CD14-positive monocyte (primary cell): ENCODE results near the gene FNDC1. TPM values are rescaled to one million over a fixed set of nuclear protein-coding genes. Genes with fewer than 3 reads are reported as not detected.
"Not testable (repeated sequence)": the region's sequence is repeated elsewhere in the genome, so short reads cannot be mapped to it uniquely, and the experiment has no call there.

ENCODE experiments used
- DNase-seq, 3 donors: peaks; one replicate each; pipeline ENCODE4 v3.0.0-alpha.2; 2011 to 2022
- H2AFZ ChIP-seq: 2 replicates; pipeline ENCODE4 v1.6.0; 2012; ENCODE audit warnings: mild to moderate bottlenecking, low read depth, low read length, inconsistent platforms; ENCODE audit not compliant: insufficient read depth, poor library complexity, severe bottlenecking
- H3K27ac ChIP-seq, 2 donors: 1 replicate in 1 of 2; 2 replicates in 1 of 2; pipeline ENCODE4 v1.5.1; 2012 to 2013; ENCODE audit warnings: low read length in 2 of 2, control low read depth in 1 of 2, inconsistent platforms in 1 of 2, low read depth in 1 of 2, mild to moderate bottlenecking in 1 of 2
- H3K27me3 ChIP-seq, 2 donors: one replicate each; pipeline versions ENCODE4 v1.6.0 to v1.6.1; 2011 to 2013; ENCODE audit warnings: low read length in 2 of 2; ENCODE audit not compliant: control insufficient read depth in 2 of 2, insufficient read depth in 2 of 2
- H3K36me3 ChIP-seq, 2 donors: replicated peaks in 1 of 2; 1 replicate in 1 of 2; 2 replicates in 1 of 2; pipeline versions ENCODE4 v1.5.1 to v1.6.1; 2012 to 2013; ENCODE audit warnings: low read length in 2 of 2, control low read depth in 1 of 2, inconsistent platforms in 1 of 2, mild to moderate bottlenecking in 1 of 2; ENCODE audit not compliant: insufficient read depth in 2 of 2, control insufficient read depth in 1 of 2
- H3K4me1 ChIP-seq, 2 donors: 1 replicate in 1 of 2; 2 replicates in 1 of 2; pipeline versions ENCODE4 v1.5.1 to v1.6.1; 2012 to 2013; ENCODE audit warnings: low read length in 2 of 2, control low read depth in 1 of 2, inconsistent platforms in 1 of 2, mild to moderate bottlenecking in 1 of 2, moderate library complexity in 1 of 2; ENCODE audit not compliant: insufficient read depth in 2 of 2, control insufficient read depth in 1 of 2
- H3K4me2 ChIP-seq: replicated peaks from 2 replicates; pipeline ENCODE3; 2012; ENCODE audit warnings: low read length, moderate library complexity, mild to moderate bottlenecking; ENCODE audit not compliant: poor library complexity, severe bottlenecking; ENCODE audit errors: extremely low read depth
- H3K4me3 ChIP-seq, 3 experiments: fragments of 200-600 bp in 1 of 3; sonication (generic) in 1 of 3; replicated peaks in 1 of 3; 1 replicate in 2 of 3; 2 replicates in 1 of 3; pipeline ENCODE4 v1.5.1; 2011 to 2013; ENCODE audit warnings: low read length in 3 of 3, mild to moderate bottlenecking in 3 of 3, control low read depth in 2 of 3, low read depth in 2 of 3, inconsistent platforms in 1 of 3, moderate library complexity in 1 of 3
- H3K79me2 ChIP-seq: 2 replicates; pipeline ENCODE4 v1.6.0; 2012; ENCODE audit warnings: mild to moderate bottlenecking, control low read depth, inconsistent platforms, low read length, moderate library complexity; ENCODE audit not compliant: insufficient read depth
- H3K9ac ChIP-seq: 2 replicates; pipeline ENCODE4 v1.6.0; 2017; ENCODE audit warnings: low read length, mild to moderate bottlenecking; ENCODE audit not compliant: insufficient read depth, poor library complexity, severe bottlenecking
- H3K9me3 ChIP-seq, 2 donors: replicated peaks in 1 of 2; 1 replicate in 1 of 2; 2 replicates in 1 of 2; pipeline versions ENCODE4 v1.5.1 to v1.6.1; 2012 to 2013; ENCODE audit warnings: low read length in 2 of 2, control low read depth in 1 of 2; ENCODE audit not compliant: control insufficient read depth in 1 of 2, insufficient read depth in 1 of 2
- H4K20me1 ChIP-seq: 2 replicates; pipeline ENCODE4 v1.6.0; 2012; ENCODE audit warnings: mild to moderate bottlenecking, low read length, control low read depth, moderate library complexity; ENCODE audit not compliant: insufficient read depth
- H3K27ac Mint-ChIP-seq, 7 donors: one replicate each; pipeline ENCODE4 v1.8.0; 2020; ENCODE audit warnings: mild to moderate bottlenecking in 7 of 7, mixed read lengths in 7 of 7, moderate library complexity in 6 of 7, inconsistent platforms in 2 of 7
- H3K27me3 Mint-ChIP-seq, 3 donors: one replicate each; pipeline ENCODE4 v1.8.0; 2021 to 2022; ENCODE audit warnings: low read depth in 3 of 3, mild to moderate bottlenecking in 3 of 3, mixed read lengths in 3 of 3, moderate library complexity in 3 of 3, inconsistent platforms in 1 of 3
- H3K36me3 Mint-ChIP-seq, 2 donors: one replicate each; pipeline ENCODE4 v1.8.0; 2020; ENCODE audit warnings: mixed read lengths in 2 of 2, inconsistent platforms in 1 of 2, mild to moderate bottlenecking in 1 of 2
- H3K4me1 Mint-ChIP-seq: one replicate; pipeline ENCODE4 v1.8.0; 2020; ENCODE audit warnings: mild to moderate bottlenecking, mixed read lengths
- H3K4me3 Mint-ChIP-seq, 2 donors: one replicate each; pipeline ENCODE4 v1.8.0; 2020; ENCODE audit warnings: mild to moderate bottlenecking in 2 of 2, mixed read lengths in 2 of 2, moderate library complexity in 1 of 2
- H3K9me3 Mint-ChIP-seq, 7 donors: one replicate each; pipeline ENCODE4 v1.8.0; 2020 to 2022; ENCODE audit warnings: mixed read lengths in 7 of 7, mild to moderate bottlenecking in 6 of 7, moderate library complexity in 6 of 7, inconsistent platforms in 2 of 7
- CTCF ChIP-seq: fragments of 200-600 bp; IDR thresholded peaks from one replicate; pipeline ENCODE4 v1.8.0; 2022; ENCODE audit warnings: antibody characterized with exemption, mild to moderate bottlenecking
- WGBS: methylation state at CpG from one replicate; pipeline ENCODE4 v1.1.5; 2013; ENCODE audit warnings: missing lambda C conversion rate; ENCODE audit not compliant: insufficient coverage; 5-methylcytosine and 5-hydroxymethylcytosine counted together
- intact Hi-C, 2 donors: fragments of 100-400 bp; cut with micrococcal nuclease; formaldehyde crosslinking; loops; one replicate each; pipeline versions ENCODE4 v1.15.0 to v1.15.1; 2023
- polyA plus RNA-seq, 3 donors: library from polyadenylated mRNA; depleted of rRNA in 1 of 3; unstranded in 2 of 3; stranded (reverse) in 1 of 3; fragments of 300-500 nt in 2 of 3; fragments of >200 nt in 1 of 3; fragmentation: Illumina TruSeq in 2 of 3; gene quantifications; 1 replicate in 2 of 3; 2 replicates in 1 of 3; pipeline ENCODE4 v1.2.3, GENCODE V29; 2012 to 2021

Gene FNDC1
- polyA plus RNA-seq, 3 donors = not detected

DNA sequence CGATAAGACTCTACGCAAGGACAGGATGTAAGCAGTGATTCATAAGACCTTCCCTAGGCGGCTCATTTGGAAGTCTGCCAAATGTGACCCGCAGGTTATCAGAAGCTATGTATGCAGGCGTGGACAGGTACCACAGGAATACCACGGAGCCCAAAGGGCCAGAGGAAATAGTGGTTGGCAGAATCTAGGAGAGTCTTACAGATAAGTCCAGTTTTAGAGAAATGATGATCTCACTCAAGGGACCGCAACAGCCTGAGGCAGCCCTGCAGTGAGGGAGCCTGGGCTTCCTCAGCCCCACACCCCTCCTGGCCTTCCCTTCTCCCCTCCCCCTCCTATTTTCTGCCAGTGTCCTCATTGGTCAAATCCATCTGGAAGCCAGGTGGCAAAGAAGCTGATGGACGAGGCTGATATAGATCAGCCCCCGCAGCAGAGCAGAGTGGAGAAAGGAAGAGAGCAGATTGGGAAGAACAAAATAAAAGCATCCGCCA is 110.6 kb downstream of the FNDC1 start:
- H2AFZ ChIP-seq = no peak overlapping the region
- no peak for DNase-seq

DNA sequence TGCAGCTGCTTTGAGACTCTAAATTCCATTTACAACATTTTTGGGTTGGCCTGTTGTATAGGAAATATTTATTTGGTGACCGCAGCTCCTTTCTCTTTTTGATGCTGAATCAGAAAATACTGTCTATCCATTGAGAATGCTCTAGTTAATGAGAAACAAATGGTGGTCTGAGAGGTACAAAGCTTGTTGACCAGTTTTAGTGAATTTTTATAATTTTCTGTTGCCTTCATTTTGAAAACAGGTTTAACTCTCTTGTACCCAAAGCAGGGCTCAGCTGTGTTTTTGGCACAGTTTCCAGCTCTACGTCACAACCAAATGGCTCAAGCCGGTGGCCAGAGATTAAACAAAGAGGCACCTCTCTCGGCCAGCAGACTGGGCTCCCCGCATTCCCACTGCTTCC is 113.2 kb downstream of the FNDC1 start:
- Histone ChIP-seq H4K20me1 (no peaks in the 10 kb centered on the region), H3K79me2 (no peaks in the 10 kb centered on the region), H3K27me3 (no peaks in the 10 kb centered on the region), H3K4me1 (no peaks in the 10 kb centered on the region), H3K9ac (no peak overlapping the region), H3K36me3 (no peaks in the 10 kb centered on the region), H3K27ac (no peak overlapping the region), H3K9me3 (no peaks in the 10 kb centered on the region), H2AFZ (no peak overlapping the region), H3K4me3 (no peak overlapping the region), H3K4me2 (no peak overlapping the region)
- Mint-ChIP-seq H3K4me3 (no peak overlapping the region), H3K36me3 (no peaks in the 10 kb centered on the region), H3K27ac (no peak overlapping the region), H3K4me1 (no peaks in the 10 kb centered on the region), H3K9me3 (peaks cover 0 to 4% (median 1%) of the 10 kb centered on the region in 7 donors), H3K27me3 (peaks cover 3 to 11% (median 6%) of the 10 kb centered on the region in 3 donors)
- intact Hi-C loops = no loop called here
- TF ChIP-seq CTCF = no peak
- 57% methylated on average over 3 of the region's 5 CpGs for WGBS
- DNase-seq = no peak

More for the DNA sequence above, 110.6 kb downstream of the FNDC1 start:
- Mint-ChIP-seq H3K27ac (no peak overlapping the region), H3K36me3 (no peaks in the 10 kb centered on the region), H3K9me3 (peaks cover 0 to 2% (median 0%) of the 10 kb centered on the region in 7 donors), H3K4me1 (no peaks in the 10 kb centered on the region), H3K4me3 (no peak overlapping the region), H3K27me3 (peaks cover 3 to 9% (median 8%) of the 10 kb centered on the region in 3 donors)
- Histone ChIP-seq H3K36me3 (no peaks in the 10 kb centered on the region), H3K4me1 (no peaks in the 10 kb centered on the region), H3K27ac (no peak overlapping the region), H3K4me2 (no peak overlapping the region), H3K79me2 (no peaks in the 10 kb centered on the region), H3K4me3 (no peak overlapping the region), H3K27me3 (no peaks in the 10 kb centered on the region), H3K9me3 (no peaks in the 10 kb centered on the region), H4K20me1 (no peaks in the 10 kb centered on the region), H3K9ac (no peak overlapping the region)
- intact Hi-C loops = no loop called here
- TF ChIP-seq CTCF = no peak
- 74% methylated on average over 5 of the region's 10 CpGs for WGBS

DNA sequence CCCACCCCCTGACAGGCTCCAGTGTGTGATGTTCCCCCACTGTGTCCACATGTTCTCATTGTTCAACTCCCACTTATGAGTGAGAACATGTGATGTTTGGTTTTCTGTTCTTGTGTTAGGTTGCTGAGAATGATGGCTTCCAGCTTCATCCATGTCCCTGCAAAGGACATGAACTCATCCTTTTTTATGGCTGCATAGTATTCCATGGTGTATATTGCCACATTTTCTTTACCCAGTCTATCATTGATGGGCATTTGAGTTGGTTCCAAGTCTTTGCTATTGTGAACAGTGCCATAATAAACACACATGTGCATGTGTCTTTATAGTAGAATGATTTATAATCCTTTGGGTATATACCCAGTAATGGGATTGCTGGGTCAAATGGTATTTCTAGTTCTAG is 115.5 kb downstream of the FNDC1 start:
- H3K27ac Mint-ChIP-seq, H3K36me3 Mint-ChIP-seq, H4K20me1 ChIP-seq, intact Hi-C loops, DNase-seq, H3K4me1 Mint-ChIP-seq, H3K27me3 ChIP-seq, H3K9me3 Mint-ChIP-seq, H2AFZ ChIP-seq, H3K9ac ChIP-seq, H3K4me3 ChIP-seq, H3K4me1 ChIP-seq, H3K4me2 ChIP-seq, H3K9me3 ChIP-seq, H3K4me3 Mint-ChIP-seq, H3K36me3 ChIP-seq, H3K79me2 ChIP-seq, H3K27ac ChIP-seq: not testable (repeated sequence)
- peaks cover 1 to 17% (median 4%) of the 10 kb centered on the region in 3 donors for H3K27me3 Mint-ChIP-seq
